GM15510 (cell line): ENCODE results near the gene MARF1.

Experiments
- POLR2A ChIP-seq: IDR thresholded peaks from 3 replicates; pipeline ENCODE4 v1.6.1; 2011; ENCODE audit warnings: borderline replicate concordance; ENCODE audit not compliant: insufficient read length; ENCODE audit errors: extremely low read depth

MARF1 gene

GRCh38 chr16:15610369-15610871 lies 32.5 kb downstream of the MARF1 start:
- TF ChIP-seq POLR2A = no peak

DNA sequence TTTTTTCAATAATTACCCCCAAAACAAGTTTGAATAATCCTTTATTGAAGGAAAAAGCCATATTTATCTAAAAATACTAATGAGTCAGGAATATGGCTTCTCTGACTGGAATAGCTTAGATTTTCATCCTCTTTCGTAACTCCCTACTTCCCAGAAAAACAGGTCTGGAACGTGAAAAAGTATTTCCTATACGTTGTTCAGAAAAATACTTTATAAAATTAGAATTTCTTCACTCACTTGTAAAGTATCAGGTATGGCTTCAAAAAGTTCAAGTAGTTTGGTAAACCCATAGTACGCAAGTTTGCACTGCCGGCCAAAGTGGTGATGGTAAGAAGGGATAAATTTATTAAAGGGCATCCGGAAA lies 33.7 kb downstream of the MARF1 start:
- no peak for TF ChIP-seq POLR2A

- TF ChIP-seq POLR2A = no peak
Measured at GRCh38 chr16:15608398-15609285, 34.3 kb downstream of the MARF1 start.

DNA sequence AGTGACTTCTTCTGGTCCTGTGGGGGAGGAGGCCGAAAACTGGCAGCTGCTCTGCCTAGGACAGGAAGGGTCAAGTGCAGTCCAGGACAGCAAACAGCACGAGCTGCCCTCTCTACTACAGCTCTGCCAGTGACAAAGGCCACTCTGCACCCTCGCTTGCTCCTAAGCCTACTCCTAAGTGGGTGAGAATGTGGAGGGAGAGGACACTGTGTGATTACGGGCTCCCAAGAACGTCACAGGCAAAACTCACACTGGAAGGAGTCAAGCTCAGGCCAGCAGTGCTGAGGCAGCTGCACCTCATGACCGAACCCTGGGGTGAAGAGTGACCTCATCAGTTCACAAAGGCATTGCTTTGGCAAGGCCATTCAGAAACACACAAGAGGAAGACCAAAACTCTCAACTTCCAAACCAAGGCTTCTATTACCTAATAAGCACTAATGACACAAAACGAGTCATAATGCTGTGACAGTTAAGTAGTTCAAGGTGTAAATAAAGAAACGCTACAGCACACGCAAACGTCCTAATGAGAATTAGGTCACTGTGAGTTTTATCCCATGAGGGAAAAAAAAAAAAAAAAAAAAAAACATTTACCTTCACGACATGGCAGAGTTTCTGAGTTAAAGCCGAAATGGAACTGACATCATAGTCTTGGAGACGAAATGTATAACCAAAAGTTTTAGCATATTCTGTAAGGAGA lies 35.1 kb downstream of the MARF1 start:
- TF ChIP-seq POLR2A = no peak

- no peak for TF ChIP-seq POLR2A
Measured at GRCh38 chr16:15606518-15607220, 36.3 kb downstream of the MARF1 start.

- TF ChIP-seq POLR2A = no peak
Measured at GRCh38 chr16:15605839-15606517, 37.0 kb downstream of the MARF1 start.

DNA sequence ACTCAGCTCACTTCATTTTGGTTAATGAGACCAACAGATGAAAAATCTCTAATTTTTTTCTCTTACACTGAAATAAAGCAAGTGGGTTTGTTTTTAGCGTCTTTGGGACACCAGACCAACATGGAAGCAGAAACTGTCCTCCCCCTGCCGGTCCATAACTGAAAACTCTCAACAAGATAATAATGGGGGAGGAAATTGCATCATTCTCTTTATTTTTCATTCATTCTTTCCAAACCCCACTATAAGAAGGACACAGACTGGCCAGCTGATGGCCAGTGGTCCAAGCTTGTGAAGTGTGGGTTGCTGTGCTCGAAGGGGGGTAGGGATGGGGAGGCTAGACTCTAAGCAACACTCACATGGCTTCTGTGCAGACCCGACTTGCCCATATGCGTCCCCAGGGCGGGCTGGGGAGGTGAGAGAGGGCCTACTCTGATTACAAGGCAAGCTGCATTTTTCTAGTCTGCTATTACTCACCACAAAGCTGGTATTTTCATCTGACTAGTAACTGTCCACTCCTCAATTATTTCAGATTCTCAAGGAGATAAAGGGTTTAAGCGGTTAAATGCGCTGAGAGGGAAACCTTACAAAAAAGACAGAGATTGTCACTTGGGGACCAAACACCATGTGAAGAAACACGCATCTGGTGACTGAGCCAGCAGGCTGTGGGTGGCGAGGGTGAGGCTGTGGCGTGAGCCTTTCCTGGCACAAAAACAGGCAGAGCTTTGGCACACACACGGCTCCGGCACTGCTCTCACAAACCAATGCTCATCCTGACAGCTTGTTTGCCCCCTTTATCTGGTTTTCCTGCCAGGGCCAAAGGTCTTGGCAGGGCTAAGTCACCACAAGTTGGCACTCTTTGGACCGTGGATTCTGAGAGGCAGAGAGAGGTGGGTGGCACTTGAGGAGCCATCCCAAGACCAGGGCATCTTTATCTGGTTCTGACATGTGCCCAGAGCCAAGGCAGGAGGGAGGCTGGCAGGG lies 38.2 kb downstream of the MARF1 start:
- TF ChIP-seq POLR2A = no peak

GRCh38 chr16:15602285-15603044 lies 40.5 kb downstream of the MARF1 start:
- TF ChIP-seq POLR2A = no peak

DNA sequence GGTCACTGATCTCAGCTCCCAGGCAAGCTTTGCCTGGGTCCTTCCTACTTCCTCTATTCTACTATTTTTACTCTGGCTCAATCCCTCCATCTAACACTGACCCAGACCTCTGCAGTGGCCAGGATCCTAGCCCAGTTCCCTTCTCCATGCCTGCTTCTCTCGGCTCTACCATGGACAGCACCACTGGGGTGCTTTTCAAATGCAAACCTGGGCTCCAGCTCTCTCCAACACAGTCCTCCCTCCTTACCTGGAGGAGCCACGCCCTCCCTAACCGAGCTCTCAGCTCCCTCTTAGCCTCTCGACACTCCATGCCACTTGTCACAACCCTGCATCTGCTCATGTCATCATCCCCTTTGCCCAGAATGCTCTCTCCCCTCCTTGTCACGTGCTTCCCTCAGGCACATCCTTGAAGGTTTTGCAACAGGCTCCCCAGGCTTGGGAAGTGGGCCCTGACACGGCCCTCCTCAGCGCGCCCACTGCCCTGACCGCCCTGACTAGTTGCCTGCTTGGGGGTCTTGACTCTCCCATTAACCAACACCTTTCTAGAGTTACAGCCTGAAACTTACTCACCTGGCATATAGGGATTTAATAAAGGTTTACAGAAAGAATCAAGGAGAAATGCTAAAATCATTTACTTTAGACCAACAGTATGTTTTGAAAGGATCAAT lies 41.6 kb downstream of the MARF1 start:
- TF ChIP-seq POLR2A = no peak

- TF ChIP-seq POLR2A = no peak
Measured at GRCh38 chr16:15599303-15600070, 43.5 kb downstream of the MARF1 start.

DNA sequence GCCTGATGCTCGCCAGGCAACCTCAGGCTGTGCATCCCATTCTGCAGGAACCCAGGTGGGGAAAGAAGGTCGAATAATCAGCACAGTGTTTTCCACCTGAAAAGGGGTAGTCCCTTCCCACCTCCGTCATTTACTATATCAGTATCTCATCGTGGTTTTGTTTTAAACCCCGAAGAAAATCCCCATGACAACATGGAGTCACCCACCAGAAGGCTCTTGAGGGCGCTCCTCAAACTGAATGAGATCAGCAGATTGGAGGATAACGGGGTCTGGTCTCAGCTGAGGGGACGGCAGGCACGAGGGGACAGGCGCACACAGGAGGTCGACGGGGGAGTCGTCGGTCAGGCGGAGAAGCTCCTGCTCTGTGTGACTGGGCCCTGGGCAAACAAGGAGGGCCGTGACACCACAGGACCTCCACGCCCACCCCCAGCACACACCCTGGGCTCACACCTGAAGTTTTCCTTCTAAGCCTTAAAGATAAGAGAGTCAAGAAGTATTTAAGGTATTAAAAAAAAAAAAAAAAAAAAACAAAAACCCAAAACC lies 44.2 kb downstream of the MARF1 start:
- TF ChIP-seq POLR2A = no peak
